Skin of body (tissue), 2 donors: Measurements from ENCODE around the gene ZNF821. TPM values are rescaled to one million over a fixed set of nuclear protein-coding genes. Genes with fewer than 3 reads are reported as not detected.
"Not testable (repeated sequence)": the region's sequence is repeated elsewhere in the genome, so short reads cannot be mapped to it uniquely, and the experiment has no call there.

Experiments used
- DNase-seq: peaks from one replicate; lab custom pipeline; 2025; lab: John Stamatoyannopoulos, UW
- total RNA-seq: library from RNA; depleted of rRNA; stranded (reverse); fragments of >200 nt; gene quantifications from one replicate; pipeline ENCODE4 v1.2.3, GENCODE V29; 2014

Gene ZNF821
- total RNA-seq, 1 donor from 2014 or later, result 5.1 TPM

- DNase-seq, result no peak
Observed at GRCh38 chr16:71859762-71860521, 24.0 kb downstream of the ZNF821 start.

- DNase-seq, result no peak
Observed at GRCh38 chr16:71855937-71856662, 27.9 kb downstream of the ZNF821 start.

GRCh38 chr16:71854369-71854948 is 29.5 kb downstream of the ZNF821 start:
- DNase-seq, result no peak

- DNase-seq, result no peak
Observed at GRCh38 chr16:71853413-71853812, 30.6 kb downstream of the ZNF821 start.

- no peak for DNase-seq
Observed at GRCh38 chr16:71852561-71852960, 31.4 kb downstream of the ZNF821 start.

GRCh38 chr16:71852158-71852557 is 31.8 kb downstream of the ZNF821 start:
- DNase-seq, result no peak

- peak; percentile 71 for DNase-seq
Observed at GRCh38 chr16:71851746-71852145, 32.2 kb downstream of the ZNF821 start.

GRCh38 chr16:71848622-71849021 is 35.4 kb downstream of the ZNF821 start:
- no peak for DNase-seq

- no peak for DNase-seq
Observed at GRCh38 chr16:71847096-71847495, 36.9 kb downstream of the ZNF821 start.

- no peak for DNase-seq
Observed at GRCh38 chr16:71846431-71846830, 37.6 kb downstream of the ZNF821 start.

- peak; percentile 84 for DNase-seq
Observed at GRCh38 chr16:71845639-71846430, 38.1 kb downstream of the ZNF821 start, which contains the start of gene ATXN1L. Gene ATXN1L, plus strand, starts transcription at chr16:71845976. Its CDS starts 3,765 bp downstream, at chr16:71849741.

- DNase-seq, result no peak
Observed at GRCh38 chr16:71843572-71843971, 40.4 kb downstream of the ZNF821 start.

- DNase-seq, result no peak
Observed at GRCh38 chr16:71840052-71840451, 43.9 kb downstream of the ZNF821 start.

GRCh38 chr16:71837150-71837549 is 46.8 kb downstream of the ZNF821 start:
- DNase-seq, result no peak

- DNase-seq, result no peak
Observed at GRCh38 chr16:71834291-71834690, 49.7 kb downstream of the ZNF821 start.

- DNase-seq, result not testable (repeated sequence)
Observed at GRCh38 chr16:71832112-71832511, 51.9 kb downstream of the ZNF821 start.

- not testable (repeated sequence) for DNase-seq
Observed at GRCh38 chr16:71831698-71832097, 52.3 kb downstream of the ZNF821 start.

GRCh38 chr16:71830359-71830758 is 53.6 kb downstream of the ZNF821 start:
- DNase-seq, result no peak

- no peak for DNase-seq
Observed at GRCh38 chr16:71826533-71827017, 57.4 kb downstream of the ZNF821 start.

- not testable (repeated sequence) for DNase-seq
Observed at GRCh38 chr16:71817155-71817500, 66.9 kb downstream of the ZNF821 start.

GRCh38 chr16:71811261-71811803 is 72.7 kb downstream of the ZNF821 start:
- DNase-seq, result no peak
